DOHH2 (cell line): ENCODE data around the gene TMPO.

Experiments used
- H3F3A ChIP-seq: fragments of 200-600 bp; sonication (generic), shearing (Covaris generic); 2 replicates; pipeline ENCODE4 v1.6.0; 2016; ENCODE audit warnings: antibody characterized with exemption, mild to moderate bottlenecking; ENCODE audit not compliant: control insufficient read depth, insufficient read depth
- H3K27ac ChIP-seq: fragments of 200-600 bp; sonication (generic); 2 replicates; pipeline ENCODE4 v1.5.1; 2014; ENCODE audit warnings: low read depth, mild to moderate bottlenecking, low read length, moderate library complexity
- H3K27me3 ChIP-seq: fragments of 200-600 bp; sonication (generic); 2 replicates; pipeline ENCODE4 v1.6.1; 2014; ENCODE audit warnings: mild to moderate bottlenecking, low read length, mixed read lengths; ENCODE audit not compliant: control insufficient read depth
- H3K36me3 ChIP-seq: fragments of 200-600 bp; sonication (generic); 2 replicates; pipeline ENCODE4 v1.6.1; 2014; ENCODE audit warnings: mild to moderate bottlenecking, low read length, moderate library complexity, mixed read lengths; ENCODE audit not compliant: control insufficient read depth
- H3K4me1 ChIP-seq: fragments of 200-600 bp; sonication (generic); 2 replicates; pipeline ENCODE4 v1.6.1; 2014; ENCODE audit warnings: mild to moderate bottlenecking, low read length, mixed read lengths; ENCODE audit not compliant: control insufficient read depth
- H3K4me2 ChIP-seq: fragments of 200-600 bp; sonication (generic); 2 replicates; pipeline ENCODE4 v1.6.0; 2014; ENCODE audit warnings: mild to moderate bottlenecking, low read length, moderate library complexity
- H3K4me3 ChIP-seq: fragments of 200-600 bp; sonication (generic); 2 replicates; pipeline ENCODE4 v1.5.1; 2014; ENCODE audit warnings: mild to moderate bottlenecking, low read length, mixed read lengths
- H3K79me2 ChIP-seq: fragments of 200-600 bp; sonication (generic); 2 replicates; pipeline ENCODE4 v1.6.1; 2014; ENCODE audit warnings: mild to moderate bottlenecking, low read length, mixed read lengths; ENCODE audit not compliant: control insufficient read depth
- H3K9me2 ChIP-seq: fragments of 200-600 bp; sonication (generic); replicated peaks from 2 replicates; pipeline ENCODE4 v1.6.1; 2014; ENCODE audit warnings: mild to moderate bottlenecking, low read length, mixed read lengths; ENCODE audit not compliant: control insufficient read depth
- H3K9me3 ChIP-seq: fragments of 200-600 bp; sonication (generic); 2 replicates; pipeline ENCODE4 v1.6.1; 2014; ENCODE audit warnings: antibody characterized with exemption, low read length, mixed read lengths; ENCODE audit not compliant: control insufficient read depth, insufficient read depth
- H4K20me1 ChIP-seq: fragments of 200-600 bp; sonication (generic); 2 replicates; pipeline ENCODE4 v1.6.0; 2014; ENCODE audit warnings: low read depth, mild to moderate bottlenecking, antibody characterized with exemption, low read length, moderate library complexity; ENCODE audit not compliant: control insufficient read depth, insufficient read depth
- CTCF ChIP-seq: fragments of 200-600 bp; sonication (generic); IDR thresholded peaks from one replicate; pipeline ENCODE4 v1.5.1; 2014; ENCODE audit warnings: antibody characterized with exemption, mild to moderate bottlenecking, low read depth, low read length; ENCODE audit not compliant: poor library complexity, severe bottlenecking
- EZH2phosphoT487 ChIP-seq: fragments of 200-600 bp; sonication (generic); IDR thresholded peaks from 2 replicates; pipeline ENCODE4 v1.6.1; 2017; ENCODE audit warnings: borderline replicate concordance, mild to moderate bottlenecking, antibody characterized with exemption, low read length, moderate library complexity, mixed read lengths

The TMPO gene

GRCh38 chr12:98592825-98593322, 77.5 kb downstream of the TMPO start:
- Histone ChIP-seq H3K27me3 (no peaks in the 10 kb centered on the region), H3K4me2 (peak overlapping the region; percentile 84), H3K9me2 (no peaks in the 10 kb centered on the region), H3K9me3 (no peaks in the 10 kb centered on the region), H3F3A (peaks cover 26% of the 10 kb centered on the region), H3K79me2 (peaks cover 51% of the 10 kb centered on the region), H3K36me3 (peaks cover 43% of the 10 kb centered on the region), H3K4me3 (peak overlapping the region; percentile 88), H4K20me1 (peaks cover 34% of the 10 kb centered on the region; the same call in 1 of the 2 replicates), H3K27ac (peak overlapping the region; percentile 48), H3K4me1 (peaks cover 26% of the 10 kb centered on the region)
- no peak for TF ChIP-seq CTCF
- TF ChIP-seq EZH2phosphoT487 = no peak

GRCh38 chr12:98593351-98594049, 78.1 kb downstream of the TMPO start, which contains the start of gene SLC25A3:
Gene SLC25A3 (plus strand): TSS chr12:98593686. CDS start chr12:98593979, 293 bp downstream.
- H3F3A ChIP-seq = peaks cover 32% of the 10 kb centered on the region
- H3K27me3 ChIP-seq = no peaks in the 10 kb centered on the region
- peaks cover 26% of the 10 kb centered on the region for H3K4me1 ChIP-seq
- no peaks in the 10 kb centered on the region for H3K9me3 ChIP-seq
- H3K36me3 ChIP-seq = peaks cover 50% of the 10 kb centered on the region
- peaks cover 57% of the 10 kb centered on the region for H3K79me2 ChIP-seq
- H3K4me2 ChIP-seq = peak within 1 kb of the TSS; percentile 84
- no peaks in the 10 kb centered on the region for H3K9me2 ChIP-seq
- peak within 1 kb of the TSS; percentile 71 for H3K27ac ChIP-seq
- peaks cover 34% of the 10 kb centered on the region; the same call in 1 of the 2 replicates for H4K20me1 ChIP-seq
- TF ChIP-seq CTCF (no peak), EZH2phosphoT487 (no peak)
- H3K4me3 ChIP-seq = peak within 1 kb of the TSS; percentile 88

- H3F3A ChIP-seq = peaks cover 33% of the 10 kb centered on the region
- H4K20me1 ChIP-seq = peaks cover 34% of the 10 kb centered on the region; the same call in 1 of the 2 replicates
- peak overlapping the region; percentile 82 for H3K4me2 ChIP-seq
- H3K4me1 ChIP-seq = peaks cover 26% of the 10 kb centered on the region
- no peaks in the 10 kb centered on the region for H3K9me2 ChIP-seq
- peak overlapping the region; percentile 88 for H3K4me3 ChIP-seq
- no peaks in the 10 kb centered on the region for H3K9me3 ChIP-seq
- peaks cover 55% of the 10 kb centered on the region for H3K36me3 ChIP-seq
- H3K79me2 ChIP-seq = peaks cover 57% of the 10 kb centered on the region
- peak; percentile 42; the same call in 1 of the 2 replicates for TF ChIP-seq EZH2phosphoT487
- TF ChIP-seq CTCF = no peak
- no peaks in the 10 kb centered on the region for H3K27me3 ChIP-seq
- peak overlapping the region; percentile 71 for H3K27ac ChIP-seq
These were observed 78.9 kb downstream of the TMPO start for GRCh38 chr12:98594050-98594835.
